ENCODE measurements around the gene PADI4.

GRCh38 chr1:17319561-17320350 is 11.8 kb downstream of the PADI4 start:
- TF ChIP-seq, protein P1, sequence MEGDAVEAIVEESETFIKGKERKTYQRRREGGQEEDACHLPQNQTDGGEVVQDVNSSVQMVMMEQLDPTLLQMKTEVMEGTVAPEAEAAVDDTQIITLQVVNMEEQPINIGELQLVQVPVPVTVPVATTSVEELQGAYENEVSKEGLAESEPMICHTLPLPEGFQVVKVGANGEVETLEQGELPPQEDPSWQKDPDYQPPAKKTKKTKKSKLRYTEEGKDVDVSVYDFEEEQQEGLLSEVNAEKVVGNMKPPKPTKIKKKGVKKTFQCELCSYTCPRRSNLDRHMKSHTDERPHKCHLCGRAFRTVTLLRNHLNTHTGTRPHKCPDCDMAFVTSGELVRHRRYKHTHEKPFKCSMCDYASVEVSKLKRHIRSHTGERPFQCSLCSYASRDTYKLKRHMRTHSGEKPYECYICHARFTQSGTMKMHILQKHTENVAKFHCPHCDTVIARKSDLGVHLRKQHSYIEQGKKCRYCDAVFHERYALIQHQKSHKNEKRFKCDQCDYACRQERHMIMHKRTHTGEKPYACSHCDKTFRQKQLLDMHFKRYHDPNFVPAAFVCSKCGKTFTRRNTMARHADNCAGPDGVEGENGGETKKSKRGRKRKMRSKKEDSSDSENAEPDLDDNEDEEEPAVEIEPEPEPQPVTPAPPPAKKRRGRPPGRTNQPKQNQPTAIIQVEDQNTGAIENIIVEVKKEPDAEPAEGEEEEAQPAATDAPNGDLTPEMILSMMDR (IDR thresholded peaks at IDR 0.05; ENCODE audit: low read depth, low read length), result no peak
- no peak for TF ChIP-seq EZH2phosphoT487 (IDR thresholded peaks at IDR 0.05; ENCODE audit: low read depth)
